ENCODE measurements around the gene OR2B6. TPM values are rescaled to one million over a fixed set of nuclear protein-coding genes. Genes with fewer than 3 reads are reported as not detected.
"Not testable (repeated sequence)": the region's sequence is repeated elsewhere in the genome, so short reads cannot be mapped to it uniquely, and the experiment has no call there.

The OR2B6 gene
- total and polyA plus RNA-seq, 7 donors, result 0.12 TPM; not detected in 6

DNA sequence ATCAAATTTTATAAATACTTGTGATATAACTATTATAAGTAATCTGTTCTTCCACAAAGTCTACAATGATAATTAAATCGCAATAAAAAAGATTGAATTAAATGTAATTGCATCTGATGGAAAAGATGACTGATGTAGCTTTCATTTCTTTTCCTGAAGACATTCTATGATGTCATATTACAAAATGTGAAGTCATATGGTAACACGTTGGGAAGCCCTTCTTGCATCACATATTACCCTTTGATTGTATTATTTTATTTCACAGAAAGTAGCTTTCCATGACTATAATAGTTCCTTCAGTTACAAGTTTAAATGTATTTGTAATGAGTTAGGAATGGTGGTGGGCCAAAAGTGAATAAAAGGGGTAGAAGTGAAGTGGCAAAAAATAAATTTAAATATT is 25.8 kb upstream of the OR2B6 start:
- H3K4me1 ChIP-seq, result no peaks in the 10 kb centered on the region
- intact Hi-C loops (cut with DNase I), result no loop called here
- H3K4me3 ChIP-seq, result no peak overlapping the region
- no peaks in the 10 kb centered on the region for H3K36me3 ChIP-seq
- no peaks in the 10 kb centered on the region for H3K9me3 ChIP-seq
- no peak overlapping the region for H3K27ac ChIP-seq
- no peak for DNase-seq
- 79 to 86% methylated on average over 2 of the region's 2 CpGs for WGBS, 2 donors
- H3K27me3 ChIP-seq, result no peaks in the 10 kb centered on the region
- TF ChIP-seq, protein P1, sequence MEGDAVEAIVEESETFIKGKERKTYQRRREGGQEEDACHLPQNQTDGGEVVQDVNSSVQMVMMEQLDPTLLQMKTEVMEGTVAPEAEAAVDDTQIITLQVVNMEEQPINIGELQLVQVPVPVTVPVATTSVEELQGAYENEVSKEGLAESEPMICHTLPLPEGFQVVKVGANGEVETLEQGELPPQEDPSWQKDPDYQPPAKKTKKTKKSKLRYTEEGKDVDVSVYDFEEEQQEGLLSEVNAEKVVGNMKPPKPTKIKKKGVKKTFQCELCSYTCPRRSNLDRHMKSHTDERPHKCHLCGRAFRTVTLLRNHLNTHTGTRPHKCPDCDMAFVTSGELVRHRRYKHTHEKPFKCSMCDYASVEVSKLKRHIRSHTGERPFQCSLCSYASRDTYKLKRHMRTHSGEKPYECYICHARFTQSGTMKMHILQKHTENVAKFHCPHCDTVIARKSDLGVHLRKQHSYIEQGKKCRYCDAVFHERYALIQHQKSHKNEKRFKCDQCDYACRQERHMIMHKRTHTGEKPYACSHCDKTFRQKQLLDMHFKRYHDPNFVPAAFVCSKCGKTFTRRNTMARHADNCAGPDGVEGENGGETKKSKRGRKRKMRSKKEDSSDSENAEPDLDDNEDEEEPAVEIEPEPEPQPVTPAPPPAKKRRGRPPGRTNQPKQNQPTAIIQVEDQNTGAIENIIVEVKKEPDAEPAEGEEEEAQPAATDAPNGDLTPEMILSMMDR (IDR thresholded peaks at IDR 0.05), result no peak
- no peak for TF ChIP-seq POLR2A (IDR thresholded peaks at IDR 0.05)
- TF ChIP-seq EP300 (IDR thresholded peaks at IDR 0.05), result no peak
- TF ChIP-seq POLR2AphosphoS5 (IDR thresholded peaks at IDR 0.05), result no peak

DNA sequence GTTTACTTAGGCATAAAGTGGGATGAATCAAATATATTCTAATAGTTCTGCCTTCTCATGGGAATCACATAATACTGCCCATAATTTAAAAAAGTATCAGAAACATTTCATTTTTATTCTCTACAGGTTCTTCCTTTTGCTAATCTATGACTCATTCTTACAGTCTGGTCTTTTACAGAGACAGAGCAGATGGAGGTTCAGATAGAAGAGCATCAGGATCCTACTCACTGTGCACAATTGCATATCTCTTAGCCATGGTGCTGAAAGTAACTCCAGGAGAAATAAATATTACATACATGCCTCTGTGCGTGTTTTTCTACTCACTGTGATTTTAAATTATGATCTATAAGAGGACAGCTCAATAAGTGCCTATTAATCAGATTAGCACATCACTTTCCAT is 16.3 kb upstream of the OR2B6 start:
- Histone ChIP-seq H3K36me3 (no peaks in the 10 kb centered on the region), H3K4me1 (no peaks in the 10 kb centered on the region), H3K9me3 (peaks cover 0 to 2% (median 0%) of the 10 kb centered on the region in 4 donors), H3K27me3 (no peaks in the 10 kb centered on the region), H3K27ac (no peak overlapping the region), H3K4me3 (no peak overlapping the region)
- DNase-seq, result no peak
- intact Hi-C loops (cut with DNase I), result no loop called here
- 84 to 87% methylated on average over 1 of the region's 1 CpG for WGBS, 2 donors
- no peak for TF ChIP-seq POLR2A (IDR thresholded peaks at IDR 0.05)

DNA sequence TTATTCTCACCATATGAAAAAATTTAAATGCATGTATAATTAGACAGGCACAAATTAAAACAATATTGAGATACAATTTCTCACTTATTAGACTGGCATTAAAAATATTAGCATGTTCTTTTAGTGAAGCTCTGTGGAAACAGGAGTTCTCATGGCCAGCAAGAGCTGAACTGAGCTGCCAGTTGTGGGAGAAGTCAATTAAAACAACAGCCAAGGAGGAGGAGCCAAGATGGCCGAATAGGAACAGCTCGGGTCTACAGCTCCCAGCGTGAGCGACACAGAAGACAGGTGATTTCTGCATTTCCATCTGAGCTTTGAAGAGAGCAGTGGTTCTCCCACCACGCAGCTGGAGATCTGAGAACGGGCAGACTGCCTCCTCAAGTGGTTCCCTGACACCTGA is 14.0 kb upstream of the OR2B6 start:
- H3K27ac ChIP-seq; H3K9me3 ChIP-seq; H3K27me3 ChIP-seq; H3K4me3 ChIP-seq; H3K4me1 ChIP-seq; H3K36me3 ChIP-seq; DNase-seq; intact Hi-C loops (cut with DNase I): not testable (repeated sequence)
- 33 to 46% methylated on average over 6 of the region's 6 CpGs for WGBS, 2 donors

DNA sequence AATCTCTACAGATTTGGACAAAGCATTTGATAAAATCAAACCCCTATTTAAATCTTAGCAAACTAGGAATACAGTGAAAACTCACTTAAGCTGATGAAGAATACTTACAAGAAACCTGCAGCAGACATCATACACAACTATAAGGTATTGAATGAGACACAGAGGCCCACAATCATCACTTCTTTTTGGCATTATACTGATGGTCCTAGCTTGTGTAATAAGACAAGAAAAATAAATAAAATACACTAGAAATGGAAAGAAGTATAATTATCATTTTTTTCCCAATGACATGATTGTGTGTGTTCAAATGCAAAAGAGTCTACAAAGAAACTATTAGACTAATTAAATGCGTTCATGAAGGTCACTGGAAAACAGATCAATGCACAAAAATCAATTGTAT is 8.8 kb upstream of the OR2B6 start:
- no peak for DNase-seq
- H3K9me3 ChIP-seq, result peaks cover 0 to 3% (median 0%) of the 10 kb centered on the region in 4 donors
- H3K36me3 ChIP-seq, result no peaks in the 10 kb centered on the region
- intact Hi-C loops (cut with DNase I), result no loop called here
- H3K27ac ChIP-seq, result no peak overlapping the region
- 87 to 91% methylated on average over 1 of the region's 1 CpG for WGBS, 2 donors
- no peaks in the 10 kb centered on the region for H3K4me1 ChIP-seq
- no peak overlapping the region for H3K4me3 ChIP-seq
- TF ChIP-seq EP300 (IDR thresholded peaks at IDR 0.05) (no peak), POLR2A (IDR thresholded peaks at IDR 0.05) (no peak), POLR2AphosphoS5 (IDR thresholded peaks at IDR 0.05) (no peak)
- TF ChIP-seq, protein P1 (IDR thresholded peaks at IDR 0.05), result no peak
- H3K27me3 ChIP-seq, result no peaks in the 10 kb centered on the region

DNA sequence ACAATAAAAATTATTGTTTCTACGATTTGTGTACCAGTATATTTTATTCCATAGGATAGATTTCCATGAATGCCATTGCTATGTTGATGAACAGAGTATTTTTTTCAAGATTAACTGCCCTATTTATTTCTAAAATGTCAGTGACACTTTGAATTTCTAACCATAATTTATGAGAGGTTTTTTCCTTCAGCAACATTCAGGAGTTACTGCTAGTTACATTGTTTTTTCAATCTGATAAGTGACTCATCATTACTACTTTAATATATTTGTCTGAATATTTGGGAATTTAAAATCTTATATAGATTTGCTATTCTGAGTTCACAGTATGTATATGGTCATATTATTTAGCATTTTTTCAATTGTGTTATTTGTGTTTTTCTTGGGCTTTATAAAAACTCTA is 6.0 kb upstream of the OR2B6 start:
- Histone ChIP-seq H3K4me1 (no peaks in the 10 kb centered on the region), H3K27me3 (no peaks in the 10 kb centered on the region), H3K36me3 (no peaks in the 10 kb centered on the region), H3K9me3 (peaks cover 0 to 1% (median 0%) of the 10 kb centered on the region in 4 donors), H3K27ac (no peak overlapping the region), H3K4me3 (no peak overlapping the region)
- intact Hi-C loops (cut with DNase I), result no loop called here
- WGBS, 2 donors, result 40 to 57% methylated on average over 1 of the region's 1 CpG
- TF ChIP-seq EP300 (IDR thresholded peaks at IDR 0.05) (no peak), POLR2A (IDR thresholded peaks at IDR 0.05) (no peak), POLR2AphosphoS5 (IDR thresholded peaks at IDR 0.05) (no peak)
- TF ChIP-seq, protein P1 (IDR thresholded peaks at IDR 0.05), result no peak
- DNase-seq, result no peak

DNA sequence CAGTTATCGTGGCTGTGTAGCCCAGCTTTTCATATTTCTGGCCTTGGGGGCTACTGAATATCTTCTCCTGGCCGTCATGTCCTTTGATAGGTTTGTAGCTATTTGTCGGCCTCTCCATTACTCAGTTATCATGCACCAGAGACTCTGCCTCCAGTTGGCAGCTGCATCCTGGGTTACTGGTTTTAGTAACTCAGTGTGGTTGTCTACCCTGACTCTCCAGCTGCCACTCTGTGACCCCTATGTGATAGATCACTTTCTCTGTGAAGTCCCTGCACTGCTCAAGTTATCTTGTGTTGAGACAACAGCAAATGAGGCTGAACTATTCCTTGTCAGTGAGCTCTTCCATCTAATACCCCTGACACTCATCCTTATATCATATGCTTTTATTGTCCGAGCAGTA is 475 bp downstream of the OR2B6 start:
- no peak for TF ChIP-seq POLR2A (IDR thresholded peaks at IDR 0.05)
- TF ChIP-seq, protein P1 (IDR thresholded peaks at IDR 0.05), result no peak
- no peak for TF ChIP-seq POLR2AphosphoS5 (IDR thresholded peaks at IDR 0.05)
- TF ChIP-seq EP300 (IDR thresholded peaks at IDR 0.05), result no peak
- intact Hi-C loops (cut with DNase I), result no loop called here
- H3K36me3 ChIP-seq, result no peaks in the 10 kb centered on the region

More for the DNA sequence above, 475 bp downstream of the OR2B6 start:
- Histone ChIP-seq H3K27me3 (no peaks in the 10 kb centered on the region), H3K4me3 (no peak overlapping the region), H3K9me3 (no peaks in the 10 kb centered on the region), H3K4me1 (no peaks in the 10 kb centered on the region), H3K27ac (no peak overlapping the region)
- no peak for DNase-seq
- WGBS, 2 donors, result 85 to 90% methylated on average over 4 of the region's 4 CpGs

All from sigmoid colon (tissue), 7 donors.